HepG2 (cell line): ENCODE results near the gene AP3M1. TPM values are rescaled to one million over a fixed set of nuclear protein-coding genes. Genes with fewer than 3 reads are reported as not detected.

Experiments
- ATF7 ChIP-seq, 2 experiments: fragments of 450-650 bp in 1 of 2; sonication (generic) in 1 of 2; formaldehyde crosslinking in 1 of 2; IDR thresholded peaks; 2 replicates each; pipeline versions ENCODE4 v1.4.0 to v1.6.1; 2016 to 2020; ENCODE audit warnings: antibody characterized with exemption in 1 of 2, mild to moderate bottlenecking in 1 of 2, missing genetic modification reagents in 1 of 2
- GMEB1 ChIP-seq: sonication (generic); formaldehyde crosslinking; IDR thresholded peaks from 2 replicates; pipeline ENCODE4 v1.5.1; 2020; ENCODE audit warnings: missing genetic modification reagents, mild to moderate bottlenecking, borderline replicate concordance
- ZHX2 ChIP-seq, 2 experiments: sonication (generic) in 1 of 2; formaldehyde crosslinking in 1 of 2; IDR thresholded peaks; 2 replicates each; pipeline versions ENCODE4 v1.6.1 to v1.9.0; 2014 to 2022; ENCODE audit warnings: antibody characterized with exemption in 1 of 2, borderline replicate concordance in 1 of 2, inconsistent platforms in 1 of 2, low read depth in 1 of 2, missing genetic modification reagents in 1 of 2
- polyA plus RNA-seq, 8 experiments: library from polyadenylated mRNA; depleted of rRNA in 3 of 8; stranded (reverse) in 7 of 8; unstranded in 1 of 8; fragments of >200 nt; fragmentation: Illumina TruSeq in 4 of 8; extraction: Trizol in 4 of 8; gene quantifications; 2 replicates each; pipeline versions ENCODE4 v1.2.1 to v1.2.3, GENCODE V29; 2011 to 2016; ENCODE audit warnings: low read depth in 4 of 8, missing spikeins in 1 of 8, mixed read lengths in 1 of 8; ENCODE audit not compliant: insufficient read depth in 1 of 8
- total RNA-seq, 5 experiments: library from RNA; depleted of rRNA; stranded (reverse); fragments of >200 nt; fragmentation: Illumina TruSeq; extraction: Trizol; gene quantifications; 2 replicates each; pipeline ENCODE4 v1.2.3, GENCODE V29; 2016; ENCODE audit warnings: low read depth in 1 of 5

AP3M1 gene
- total and polyA plus RNA-seq, 2 of the 13 experiments (the other 11 are each of a cell fraction or from before 2014, with no cell fraction given), result 29.0 to 31.6 TPM

GRCh38 chr10:74150990-74151878 lies 606 bp upstream of the AP3M1 start, which contains the start of gene ADK (continued):
- no peak for TF ChIP-seq ZHX2 (IDR thresholded peaks at IDR 0.05; ENCODE audit: low read depth)
- no peak for TF ChIP-seq ZHX2 (CRISPR knock-in tag; IDR thresholded peaks at IDR 0.05; ENCODE audit: borderline replicate concordance)
- 0 out of 2 replicates have a peak, but pooled peaks have one; percentile 2 for TF ChIP-seq GMEB1 (CRISPR knock-in tag)
- no peak for TF ChIP-seq ATF7 (IDR thresholded peaks at IDR 0.05)
- peak; percentile 26; the same call in 1 of the 2 replicates for TF ChIP-seq ATF7 (CRISPR knock-in tag; IDR thresholded peaks at IDR 0.05)
